LNCaP clone FGC (cell line): ENCODE measurements around the gene KDM5A.
"Not testable (repeated sequence)": the region's sequence is repeated elsewhere in the genome, so short reads cannot be mapped to it uniquely, and the experiment has no call there.

ENCODE experiments used
- DNase-seq: peaks from one replicate; pipeline ENCODE4 v3.0.0-alpha.2; 2011; ENCODE audit warnings: low read depth
- H3K4me3 ChIP-seq: 2 replicates; pipeline ENCODE4 v1.5.1; 2011; ENCODE audit warnings: mild to moderate bottlenecking, low read depth, low read length, control low read depth
- CTCF ChIP-seq: IDR thresholded peaks from 2 replicates; pipeline ENCODE4 v1.5.1; 2012; ENCODE audit warnings: mild to moderate bottlenecking; ENCODE audit not compliant: control insufficient read depth, insufficient read depth; ENCODE audit errors: extremely low read depth

KDM5A gene

GRCh38 chr12:389142-390096 lies at the start of gene KDM5A:
Gene KDM5A (minus strand): TSS chr12:389320. CDS start chr12:389091, 229 bp downstream.
- H3K4me3 ChIP-seq = peak within 1 kb of the TSS; percentile 70
- TF ChIP-seq CTCF = 0 out of 2 replicates have a peak, but pooled peaks have one; percentile 12
- DNase-seq = peak; percentile 89

GRCh38 chr12:435737-436136 lies 46.6 kb upstream of the KDM5A start:
- not testable (repeated sequence) for DNase-seq, H3K4me3 ChIP-seq

- no peak for DNase-seq
- no peak overlapping the region for H3K4me3 ChIP-seq
- no peak for TF ChIP-seq CTCF
Observed at GRCh38 chr12:422526-422925, 33.4 kb upstream of the KDM5A start.

GRCh38 chr12:418432-418831 lies 29.3 kb upstream of the KDM5A start:
- H3K4me3 ChIP-seq = no peak overlapping the region
- DNase-seq = no peak
- TF ChIP-seq CTCF = no peak

GRCh38 chr12:414859-415258 lies 25.7 kb upstream of the KDM5A start:
- no peak for TF ChIP-seq CTCF
- H3K4me3 ChIP-seq = no peak overlapping the region
- no peak for DNase-seq

GRCh38 chr12:402029-402389 lies 12.9 kb upstream of the KDM5A start:
- TF ChIP-seq CTCF = peak; percentile 44
- peak overlapping the region; percentile 85 for H3K4me3 ChIP-seq
- no peak for DNase-seq

- peak; percentile 67 for DNase-seq
- peak within 1 kb of the TSS; percentile 85 for H3K4me3 ChIP-seq
- TF ChIP-seq CTCF = peak; percentile 27; the same call in 1 of the 2 replicates
Observed at GRCh38 chr12:401235-402028, 12.3 kb upstream of the KDM5A start, which contains the start of gene CCDC77. Gene CCDC77 (plus strand): TSS chr12:401644. CDS start chr12:409384, 7,740 bp downstream.
